ENCODE results near the gene CSAG1.
"Not testable (repeated sequence)": the region's sequence is repeated elsewhere in the genome, so short reads cannot be mapped to it uniquely, and the experiment has no call there.

Gene CSAG1

GRCh38 chrX:152697952-152698931 lies 35.3 kb downstream of the CSAG1 start, which contains the start of gene MAGEA3:
TSS of gene MAGEA3 (plus strand) at chrX:152698794. CDS start at chrX:152700833, 2,039 bp downstream.
- not testable (repeated sequence) for DNase-seq

- DNase-seq, result not testable (repeated sequence)
Observed at GRCh38 chrX:152681012-152681411, 52.5 kb downstream of the CSAG1 start.

All from NCI-H69 (cell line).